HG02981 (cell line): Measurements from ENCODE around the gene CHST8.

Source experiments
- ATAC-seq: cut with Tn5 transposase; IDR thresholded peaks from one replicate; pipeline ENCODE4 v1.9.1; 2021; ENCODE audit warnings: mild to moderate bottlenecking, moderate library complexity; ENCODE audit not compliant: unreplicated experiment

CHST8 gene

DNA sequence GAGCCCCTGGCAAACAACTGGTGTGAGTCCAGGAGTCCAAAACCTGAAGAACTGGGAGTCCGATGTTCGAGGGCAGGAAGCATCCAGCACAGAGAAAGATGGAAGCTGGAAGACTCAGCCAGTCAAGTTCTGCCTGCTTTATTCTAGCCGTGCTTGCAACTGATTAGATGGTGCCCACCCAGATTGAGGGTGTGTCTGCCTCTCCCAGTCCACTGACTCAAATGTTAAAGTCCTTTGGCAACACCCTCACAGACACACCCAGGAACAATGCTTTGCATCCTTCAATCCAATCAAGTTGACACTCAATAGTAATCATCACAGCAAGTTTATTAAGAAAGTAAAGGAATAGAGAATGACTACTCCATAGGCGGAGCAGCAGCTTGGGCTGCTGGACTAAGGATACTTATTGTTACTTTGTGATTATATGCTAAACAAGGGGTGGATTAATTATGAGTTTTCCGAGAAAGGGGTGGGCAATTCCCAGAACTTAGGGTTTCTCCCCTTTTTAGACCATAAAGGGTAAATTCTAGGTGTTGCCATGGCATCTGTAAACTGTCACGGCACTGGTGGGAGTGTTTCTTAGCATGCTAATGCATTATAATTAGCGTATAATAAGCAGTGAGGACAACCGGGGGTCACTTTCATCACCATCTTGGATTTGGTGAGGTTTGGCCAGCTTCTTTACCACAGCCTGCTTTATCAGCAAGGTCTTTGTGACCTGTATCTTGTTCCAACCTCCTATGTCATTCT, 109.3 kb downstream of the CHST8 start:
- ATAC-seq = no peak

DNA sequence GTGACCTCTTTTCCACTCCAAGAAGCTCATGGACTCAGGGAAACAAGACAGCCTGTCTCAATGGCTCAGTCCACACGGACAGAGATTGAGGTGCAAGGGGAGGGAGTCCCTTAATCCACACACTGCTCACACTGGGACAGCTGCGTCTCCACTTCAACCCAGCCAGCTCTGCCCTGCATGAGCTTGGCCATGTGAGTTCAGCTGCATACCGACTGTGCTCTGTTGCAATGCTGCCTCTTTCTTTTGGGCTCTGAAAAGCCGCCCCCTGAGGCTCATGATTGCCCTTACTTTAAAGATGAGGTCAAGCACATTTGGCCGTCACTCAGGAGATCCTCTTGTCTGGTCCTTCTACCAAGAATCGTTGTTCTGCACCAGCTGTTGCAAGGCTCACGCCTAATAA, 110.1 kb downstream of the CHST8 start:
- no peak for ATAC-seq

- ATAC-seq = no peak
These were observed 113.2 kb downstream of the CHST8 start for GRCh38 chr19:33734913-33735312.

DNA sequence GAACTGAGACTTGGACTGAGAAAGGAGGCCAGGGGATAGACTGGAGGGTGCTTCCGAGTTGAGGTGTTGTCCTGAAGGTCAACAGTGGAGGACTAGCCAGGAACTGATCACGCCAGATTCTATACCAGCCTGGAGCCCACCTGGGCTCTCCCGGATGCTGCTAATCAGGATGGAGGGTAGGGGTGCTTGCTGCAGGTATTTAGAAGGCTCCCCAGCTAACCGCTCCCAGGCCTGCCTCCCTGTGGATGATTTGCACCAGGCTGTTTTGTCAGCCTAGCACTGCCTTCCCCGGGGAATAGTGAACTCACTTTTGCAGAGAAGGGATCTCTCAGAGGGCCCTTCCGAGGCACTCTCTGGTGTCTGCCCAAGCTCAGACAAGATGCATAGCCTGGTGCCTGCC, 114.4 kb downstream of the CHST8 start:
- no peak for ATAC-seq

DNA sequence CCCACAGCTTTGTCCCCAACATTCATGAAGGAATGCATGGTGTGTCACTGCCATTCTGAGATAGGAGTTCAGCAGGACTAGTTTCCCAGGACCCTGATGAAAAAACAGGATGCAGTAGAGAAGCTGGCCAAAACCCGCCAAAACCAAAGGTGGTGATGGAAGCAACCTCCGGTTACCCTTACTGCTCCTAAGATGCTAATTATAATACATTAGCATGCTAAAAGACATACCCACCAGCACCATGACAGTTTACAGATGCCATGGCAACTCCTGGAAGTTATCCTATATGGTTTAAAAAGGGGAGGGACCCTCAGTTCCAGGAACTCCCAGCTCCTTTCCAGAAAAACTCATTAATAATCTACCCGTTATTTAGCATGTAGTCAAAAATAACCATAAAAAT, 115.0 kb downstream of the CHST8 start:
- no peak for ATAC-seq

- no peak for ATAC-seq
These were observed 116.1 kb downstream of the CHST8 start for GRCh38 chr19:33737681-33738371.

DNA sequence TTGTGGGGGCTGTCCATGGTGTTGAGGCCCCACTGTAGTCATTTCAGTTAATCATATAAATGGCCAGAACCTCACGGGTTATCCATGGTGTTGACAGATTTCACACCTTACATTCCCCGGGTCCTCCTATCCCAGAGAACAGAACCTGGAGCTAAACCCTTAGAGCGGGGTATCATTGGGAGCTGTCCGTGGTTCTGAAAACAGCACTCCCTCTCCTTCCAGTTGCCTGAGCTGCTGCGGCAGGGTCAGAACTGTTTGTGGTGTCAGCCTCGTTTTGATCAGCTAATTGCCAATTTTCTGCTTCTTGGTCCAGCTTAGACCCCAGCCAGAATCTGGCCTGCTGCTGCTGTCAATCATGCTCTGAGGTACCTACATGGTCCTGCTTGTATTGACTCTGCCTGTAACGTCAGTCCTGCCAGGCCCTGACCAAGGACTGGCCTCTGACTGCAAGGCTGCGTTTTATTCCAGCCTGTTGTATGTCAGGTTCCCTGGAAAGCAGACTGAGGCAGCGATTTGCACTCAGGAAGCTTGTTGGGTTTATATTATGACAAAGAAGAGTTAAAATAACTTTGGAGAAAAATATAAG, 119.2 kb downstream of the CHST8 start:
- no peak for ATAC-seq

DNA sequence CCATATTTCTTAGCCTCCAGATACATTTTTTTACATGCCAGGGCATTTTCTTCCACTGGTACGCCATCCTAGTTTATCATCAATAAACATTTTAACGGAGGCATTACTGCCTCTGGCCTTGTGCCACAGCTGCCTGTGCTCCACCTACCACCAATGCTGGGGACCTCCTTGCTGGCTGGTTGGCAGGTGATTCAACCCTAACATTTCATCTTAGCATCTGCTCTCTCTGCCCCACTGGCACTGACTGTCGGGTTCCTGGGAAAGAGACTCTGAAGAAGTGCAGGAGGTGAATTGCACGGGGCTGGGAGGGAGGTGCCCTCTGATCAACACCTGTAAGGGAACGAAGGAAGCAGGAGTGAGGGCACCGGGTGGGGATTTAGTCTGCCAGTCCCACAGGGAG, 123.5 kb downstream of the CHST8 start:
- ATAC-seq = no peak

DNA sequence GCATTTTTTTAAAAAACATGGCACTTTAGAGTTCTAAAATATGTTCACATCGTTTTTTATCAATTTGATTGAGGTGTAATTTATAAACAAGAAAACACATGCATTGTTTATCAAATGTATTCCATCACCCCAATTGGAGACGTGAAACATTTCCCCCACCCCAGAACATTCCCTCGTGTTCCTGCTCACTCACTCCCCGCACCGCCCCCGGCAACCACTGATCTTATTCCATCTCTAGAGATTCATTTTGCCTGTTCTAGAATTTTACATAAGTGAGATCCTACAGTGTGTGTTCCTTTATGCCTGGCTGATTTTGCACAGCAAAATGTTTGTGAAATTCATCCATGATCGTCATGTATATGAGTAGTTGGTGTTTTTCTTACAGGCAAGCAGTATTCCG, 124.4 kb downstream of the CHST8 start:
- ATAC-seq = no peak

DNA sequence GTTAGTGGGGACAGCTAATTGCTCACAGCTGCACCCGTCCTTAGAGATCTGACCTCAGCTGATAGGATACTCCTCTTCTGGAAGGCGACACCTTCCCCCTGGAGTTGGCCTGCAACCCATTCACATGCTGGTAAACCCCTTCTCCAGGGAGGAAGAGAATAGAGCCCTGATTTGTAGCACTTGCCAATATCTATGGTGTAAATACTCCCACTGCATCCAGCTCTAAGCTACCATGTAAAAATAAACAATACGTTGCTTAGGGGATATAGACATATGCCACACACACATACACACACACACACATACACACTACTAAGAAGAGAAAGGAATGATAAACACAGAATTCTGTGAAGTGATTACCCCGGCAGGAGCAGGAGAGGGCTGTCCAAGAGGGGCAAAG, 125.5 kb downstream of the CHST8 start:
- ATAC-seq = no peak

- ATAC-seq = no peak
These were observed 126.5 kb downstream of the CHST8 start for GRCh38 chr19:33748231-33748630.

- ATAC-seq = no peak
These were observed 127.3 kb downstream of the CHST8 start for GRCh38 chr19:33749016-33749415.

DNA sequence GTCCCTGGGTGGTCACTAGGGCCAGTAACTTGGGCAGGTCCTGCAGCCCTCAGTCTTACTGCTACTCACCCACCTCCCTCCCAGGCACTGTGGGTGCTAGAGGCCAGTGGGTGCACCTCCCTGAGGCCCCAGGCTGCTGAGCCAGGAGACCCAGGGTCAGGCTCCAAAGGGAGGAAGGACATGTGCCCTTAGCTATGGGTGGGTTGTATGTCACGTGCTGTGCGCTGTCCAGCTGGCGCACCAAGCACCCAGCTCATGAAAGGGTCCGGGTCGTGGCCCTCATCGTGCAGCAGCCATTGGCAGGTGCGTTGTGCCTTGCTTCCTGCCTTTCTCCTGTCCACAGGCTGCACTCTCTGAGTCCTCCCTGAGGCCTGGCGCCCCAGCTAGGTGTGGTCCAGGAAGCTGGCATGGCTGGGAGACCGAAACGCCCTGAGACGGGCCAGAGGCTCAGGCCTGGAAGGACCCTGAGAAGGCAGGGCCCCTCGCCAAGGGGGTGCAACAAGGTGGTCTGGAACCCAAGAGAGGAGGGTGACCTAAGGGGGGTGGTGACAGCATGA, 127.9 kb downstream of the CHST8 start:
- ATAC-seq = no peak

DNA sequence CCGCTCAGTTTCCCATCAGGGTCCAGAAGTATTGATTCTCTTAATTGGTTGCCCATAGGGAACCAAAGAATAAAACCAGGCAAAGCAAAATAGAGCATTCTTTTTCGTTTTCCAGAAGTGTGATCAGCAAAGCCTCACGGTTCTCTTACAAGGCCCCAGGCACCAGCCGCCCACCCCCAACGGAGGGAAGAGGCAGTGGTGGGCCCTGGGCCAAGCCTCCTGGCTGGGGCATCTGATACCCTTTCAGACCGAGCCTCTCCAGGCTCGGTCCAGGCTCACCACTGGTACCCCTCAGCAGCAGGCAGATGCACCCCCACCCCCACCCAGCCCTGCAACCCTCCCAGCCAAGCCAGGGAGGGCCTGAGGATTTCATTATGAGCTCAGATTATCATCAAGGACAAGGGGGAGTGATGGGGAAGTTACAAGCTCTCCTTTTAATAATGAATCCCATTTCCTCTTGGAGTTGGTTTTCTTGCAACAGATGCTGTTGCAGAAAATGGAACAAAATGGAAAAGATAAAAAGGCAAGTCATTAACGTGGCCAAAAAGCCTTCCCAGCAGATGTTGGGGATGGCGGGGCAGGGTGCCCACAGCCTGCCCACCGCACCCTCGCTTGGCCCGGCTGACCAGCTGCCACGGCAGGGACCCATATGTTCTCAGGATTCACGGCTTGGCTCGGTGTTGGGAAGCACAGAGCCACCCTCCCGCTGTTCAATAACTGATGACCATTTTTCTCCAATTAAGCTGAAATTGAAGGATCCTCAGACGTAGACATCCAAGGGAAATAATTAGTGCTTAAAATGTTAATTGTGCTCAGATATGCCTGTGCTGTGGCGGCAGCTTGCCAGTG, 129.1 kb downstream of the CHST8 start:
- no peak for ATAC-seq

GRCh38 chr19:33751436-33751770, 129.7 kb downstream of the CHST8 start:
- no peak for ATAC-seq

- no peak for ATAC-seq
These were observed 130.5 kb downstream of the CHST8 start for GRCh38 chr19:33752018-33752800.

DNA sequence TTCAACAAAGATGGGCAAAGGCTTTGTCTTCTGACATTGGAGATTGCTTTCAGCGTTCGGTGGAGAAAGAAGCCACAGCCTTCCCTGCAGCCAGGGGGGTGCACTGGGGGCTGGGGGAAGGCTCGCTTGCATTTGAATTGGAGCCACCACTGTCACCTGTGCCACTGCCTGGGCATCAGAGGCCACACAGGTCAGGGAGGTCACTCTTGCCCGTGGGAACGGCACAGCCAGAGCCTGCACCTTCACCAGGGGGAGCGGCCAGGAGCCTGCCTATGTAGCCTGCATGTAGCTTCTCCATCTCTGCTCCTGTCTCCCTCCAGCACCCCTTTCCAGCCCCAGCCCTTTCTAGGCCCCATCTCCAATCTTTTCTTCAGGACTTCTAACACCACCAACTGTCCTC, 131.2 kb downstream of the CHST8 start:
- ATAC-seq = no peak

DNA sequence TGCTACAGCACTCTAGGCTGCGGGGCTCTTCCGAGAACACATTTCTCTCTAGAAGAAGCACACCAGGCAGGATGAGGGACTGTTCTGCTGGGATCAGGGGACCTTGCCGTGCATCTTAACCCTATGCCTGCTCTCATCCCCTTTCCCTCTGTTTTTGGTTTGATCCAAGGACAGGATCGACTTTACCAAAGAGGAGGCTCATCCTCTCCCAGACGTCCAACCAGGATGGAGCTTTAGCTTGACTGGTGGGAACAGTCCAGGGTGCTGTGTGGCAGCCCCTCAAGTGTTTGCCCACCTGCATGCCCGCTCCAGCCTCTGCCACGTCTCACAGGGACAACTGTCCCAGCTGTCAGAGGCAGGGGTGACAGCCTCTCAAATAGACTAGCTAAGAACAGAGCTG, 132.6 kb downstream of the CHST8 start:
- no peak for ATAC-seq

- no peak for ATAC-seq
These were observed 133.6 kb downstream of the CHST8 start for GRCh38 chr19:33755099-33756035.
